Retinal pigment epithelial cell (primary cell): Measurements from ENCODE around the gene UGT1A6.

Source experiments
- DNase-seq: peaks from one replicate; pipeline ENCODE4 v3.0.0-alpha.2; 2010; ENCODE audit warnings: low read depth
- H3K4me3 ChIP-seq: 2 replicates; pipeline ENCODE4 v1.5.1; 2011; ENCODE audit warnings: mild to moderate bottlenecking, low read length, control low read depth, moderate library complexity
- CTCF ChIP-seq: conservative IDR thresholded peaks from 2 replicates; pipeline ENCODE4 v1.5.1; 2011; ENCODE audit warnings: low read depth, low read length, control low read depth, inconsistent platforms

Gene UGT1A6

GRCh38 chr2:233758849-233759248 is 66.2 kb downstream of the UGT1A6 start:
- no peak for TF ChIP-seq CTCF
- no peak for DNase-seq

GRCh38 chr2:233760043-233760442 is 67.4 kb downstream of the UGT1A6 start, which contains the start of gene UGT1A1:
Gene UGT1A1, plus strand, starts transcription at chr2:233760270. Its CDS starts 18 bp downstream, at chr2:233760288.
- DNase-seq, result no peak
- no peak for TF ChIP-seq CTCF
- no peak within 1 kb of the TSS for H3K4me3 ChIP-seq

More at GRCh38 chr2:233758849-233759248, 66.2 kb downstream of the UGT1A6 start:
- no peak overlapping the region for H3K4me3 ChIP-seq

GRCh38 chr2:233761040-233761769 is 68.5 kb downstream of the UGT1A6 start:
- DNase-seq, result no peak
- no peak for TF ChIP-seq CTCF
- H3K4me3 ChIP-seq, result no peak overlapping the region

GRCh38 chr2:233764264-233764663 is 71.6 kb downstream of the UGT1A6 start:
- H3K4me3 ChIP-seq, result no peak overlapping the region
- DNase-seq, result no peak
- no peak for TF ChIP-seq CTCF

- TF ChIP-seq CTCF, result no peak
- DNase-seq, result no peak
- no peak overlapping the region for H3K4me3 ChIP-seq
Observed at GRCh38 chr2:233764761-233765160, 72.1 kb downstream of the UGT1A6 start.

- DNase-seq, result no peak
- TF ChIP-seq CTCF, result no peak
- no peak overlapping the region for H3K4me3 ChIP-seq
Observed at GRCh38 chr2:233766416-233766815, 73.7 kb downstream of the UGT1A6 start.

- no peak for TF ChIP-seq CTCF
- no peak overlapping the region for H3K4me3 ChIP-seq
- DNase-seq, result no peak
Observed at GRCh38 chr2:233768076-233768475, 75.4 kb downstream of the UGT1A6 start.
